ENCODE results near the gene GPRIN1. TPM values are rescaled to one million over a fixed set of nuclear protein-coding genes. Genes with fewer than 3 reads are reported as not detected.
A peak's percentile ranks its signal among the peaks of the same experiment; 100 is the strongest.

GPRIN1 gene
- total RNA-seq, 1 experiment from 2014 or later, result 8.5 TPM

DNA sequence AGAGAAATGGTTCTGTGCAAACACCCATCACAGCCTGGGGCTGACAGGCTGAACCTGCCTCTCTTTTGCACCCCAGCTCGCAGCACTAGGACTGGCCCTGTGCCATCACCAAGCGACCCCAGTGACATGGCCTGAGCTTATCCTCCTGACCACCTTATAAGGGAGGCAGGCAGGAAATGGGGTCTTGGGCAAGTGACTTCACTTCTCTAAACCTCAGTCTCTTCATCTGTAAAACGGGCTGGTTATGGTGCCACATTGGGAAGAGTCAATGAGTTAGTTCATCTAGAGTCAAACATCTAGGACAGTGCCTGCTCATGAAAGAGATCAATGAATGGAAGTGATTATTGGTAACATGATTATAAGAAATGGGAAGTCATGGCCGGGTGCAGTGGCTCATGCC lies 14.2 kb upstream of the GPRIN1 start:
- Mint-ChIP-seq H3K27ac (no peak overlapping the region), H3K4me3 (no peak overlapping the region), H3K27me3 (ENCODE audit: low read depth) (peaks cover 43% of the 10 kb centered on the region), H3K9me3 (no peaks in the 10 kb centered on the region), H3K36me3 (no peaks in the 10 kb centered on the region), H3K4me1 (peaks cover 24% of the 10 kb centered on the region)
- DNase-seq (ENCODE audit: low spot score) (no peak), ATAC-seq (no peak)
- ChIA-PET CTCF (no interaction called here), POLR2A (no interaction called here)
- TF ChIP-seq TCF7 (CRISPR knock-in tag; IDR thresholded peaks at IDR 0.05; ENCODE audit: low read depth) (no peak), NFATC4 (CRISPR knock-in tag; IDR thresholded peaks at IDR 0.05) (no peak), ESRRA (CRISPR knock-in tag; IDR thresholded peaks at IDR 0.05; ENCODE audit: borderline replicate concordance) (no peak), ATF1 (CRISPR knock-in tag; IDR thresholded peaks at IDR 0.05) (no peak), SP1 (CRISPR knock-in tag; conservative IDR thresholded peaks at IDR 0.05) (no peak), USF1 (CRISPR knock-in tag; IDR thresholded peaks at IDR 0.05) (no peak)
- TF ChIP-seq, protein P1, sequence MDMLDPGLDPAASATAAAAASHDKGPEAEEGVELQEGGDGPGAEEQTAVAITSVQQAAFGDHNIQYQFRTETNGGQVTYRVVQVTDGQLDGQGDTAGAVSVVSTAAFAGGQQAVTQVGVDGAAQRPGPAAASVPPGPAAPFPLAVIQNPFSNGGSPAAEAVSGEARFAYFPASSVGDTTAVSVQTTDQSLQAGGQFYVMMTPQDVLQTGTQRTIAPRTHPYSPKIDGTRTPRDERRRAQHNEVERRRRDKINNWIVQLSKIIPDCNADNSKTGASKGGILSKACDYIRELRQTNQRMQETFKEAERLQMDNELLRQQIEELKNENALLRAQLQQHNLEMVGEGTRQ (CRISPR knock-in tag; IDR thresholded peaks at IDR 0.05), result no peak
- TF ChIP-seq, protein P2, sequence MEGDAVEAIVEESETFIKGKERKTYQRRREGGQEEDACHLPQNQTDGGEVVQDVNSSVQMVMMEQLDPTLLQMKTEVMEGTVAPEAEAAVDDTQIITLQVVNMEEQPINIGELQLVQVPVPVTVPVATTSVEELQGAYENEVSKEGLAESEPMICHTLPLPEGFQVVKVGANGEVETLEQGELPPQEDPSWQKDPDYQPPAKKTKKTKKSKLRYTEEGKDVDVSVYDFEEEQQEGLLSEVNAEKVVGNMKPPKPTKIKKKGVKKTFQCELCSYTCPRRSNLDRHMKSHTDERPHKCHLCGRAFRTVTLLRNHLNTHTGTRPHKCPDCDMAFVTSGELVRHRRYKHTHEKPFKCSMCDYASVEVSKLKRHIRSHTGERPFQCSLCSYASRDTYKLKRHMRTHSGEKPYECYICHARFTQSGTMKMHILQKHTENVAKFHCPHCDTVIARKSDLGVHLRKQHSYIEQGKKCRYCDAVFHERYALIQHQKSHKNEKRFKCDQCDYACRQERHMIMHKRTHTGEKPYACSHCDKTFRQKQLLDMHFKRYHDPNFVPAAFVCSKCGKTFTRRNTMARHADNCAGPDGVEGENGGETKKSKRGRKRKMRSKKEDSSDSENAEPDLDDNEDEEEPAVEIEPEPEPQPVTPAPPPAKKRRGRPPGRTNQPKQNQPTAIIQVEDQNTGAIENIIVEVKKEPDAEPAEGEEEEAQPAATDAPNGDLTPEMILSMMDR (IDR thresholded peaks at IDR 0.05), result no peak

DNA sequence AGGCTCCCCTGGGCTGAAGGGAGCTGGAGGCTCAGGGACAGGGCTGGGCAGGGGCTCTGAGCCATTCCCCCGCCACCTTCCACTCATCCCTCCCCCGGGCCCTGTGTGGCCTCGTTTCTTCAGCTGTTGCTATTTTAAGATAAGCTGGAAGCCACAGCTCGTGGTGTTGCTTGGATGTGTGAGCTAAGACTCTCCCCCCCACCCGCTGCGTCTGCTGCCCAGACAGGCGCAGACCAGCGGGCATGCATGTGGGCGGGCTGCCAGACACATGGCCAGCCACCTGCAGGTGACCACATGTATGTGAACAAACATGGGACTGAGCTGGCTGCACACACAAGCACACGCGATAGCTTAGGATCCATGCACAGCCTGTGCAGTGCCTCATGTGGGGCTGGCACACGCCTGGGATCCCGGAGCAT lies 11.7 kb upstream of the GPRIN1 start:
- ChIA-PET CTCF (interaction anchor here (1.0 to 1.7 kb wide), 5 partner anchors 9 to 39 kb away, joined by 4 to 10 read pairs (median 5); partner anchors contain the start of genes EIF4E1B, SNCB and TSPAN17), POLR2A (no interaction called here)
- DNase-seq (ENCODE audit: low spot score) (no peak), ATAC-seq (no peak)
- Mint-ChIP-seq H3K27ac (no peak overlapping the region), H3K36me3 (no peaks in the 10 kb centered on the region), H3K4me3 (no peak overlapping the region), H3K4me1 (peaks cover 8% of the 10 kb centered on the region), H3K9me3 (no peaks in the 10 kb centered on the region), H3K27me3 (ENCODE audit: low read depth) (peaks cover 50% of the 10 kb centered on the region)
- TF ChIP-seq, protein P3, sequence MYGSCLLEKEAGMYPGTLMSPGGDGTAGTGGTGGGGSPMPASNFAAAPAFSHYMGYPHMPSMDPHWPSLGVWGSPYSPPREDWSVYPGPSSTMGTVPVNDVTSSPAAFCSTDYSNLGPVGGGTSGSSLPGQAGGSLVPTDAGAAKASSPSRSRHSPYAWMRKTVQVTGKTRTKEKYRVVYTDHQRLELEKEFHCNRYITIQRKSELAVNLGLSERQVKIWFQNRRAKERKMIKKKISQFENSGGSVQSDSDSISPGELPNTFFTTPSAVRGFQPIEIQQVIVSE (CRISPR knock-in tag; IDR thresholded peaks at IDR 0.05; ENCODE audit: borderline replicate concordance), result no peak
- TF ChIP-seq JAZF1 (CRISPR knock-in tag; IDR thresholded peaks at IDR 0.05), result no peak
- TF ChIP-seq NFATC4 (CRISPR knock-in tag; IDR thresholded peaks at IDR 0.05), result no peak
- TF ChIP-seq MYBL2 (CRISPR knock-in tag; IDR thresholded peaks at IDR 0.05), result no peak
- TF ChIP-seq, protein P4, sequence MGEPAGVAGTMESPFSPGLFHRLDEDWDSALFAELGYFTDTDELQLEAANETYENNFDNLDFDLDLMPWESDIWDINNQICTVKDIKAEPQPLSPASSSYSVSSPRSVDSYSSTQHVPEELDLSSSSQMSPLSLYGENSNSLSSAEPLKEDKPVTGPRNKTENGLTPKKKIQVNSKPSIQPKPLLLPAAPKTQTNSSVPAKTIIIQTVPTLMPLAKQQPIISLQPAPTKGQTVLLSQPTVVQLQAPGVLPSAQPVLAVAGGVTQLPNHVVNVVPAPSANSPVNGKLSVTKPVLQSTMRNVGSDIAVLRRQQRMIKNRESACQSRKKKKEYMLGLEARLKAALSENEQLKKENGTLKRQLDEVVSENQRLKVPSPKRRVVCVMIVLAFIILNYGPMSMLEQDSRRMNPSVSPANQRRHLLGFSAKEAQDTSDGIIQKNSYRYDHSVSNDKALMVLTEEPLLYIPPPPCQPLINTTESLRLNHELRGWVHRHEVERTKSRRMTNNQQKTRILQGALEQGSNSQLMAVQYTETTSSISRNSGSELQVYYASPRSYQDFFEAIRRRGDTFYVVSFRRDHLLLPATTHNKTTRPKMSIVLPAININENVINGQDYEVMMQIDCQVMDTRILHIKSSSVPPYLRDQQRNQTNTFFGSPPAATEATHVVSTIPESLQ (CRISPR knock-in tag; IDR thresholded peaks at IDR 0.05), result no peak
- no peak for TF ChIP-seq TEAD4 (CRISPR knock-in tag; IDR thresholded peaks at IDR 0.05)

- ChIA-PET CTCF (interaction anchor here (1.3 kb wide), 1 partner anchor 10 kb away, joined by 4 read pairs; the partner anchor contains the start of genes EIF4E1B and SNCB), POLR2A (interaction anchor here (0.6 to 1.0 kb wide), 2 partner anchors 12 to 156 kb away, joined by 3 to 5 read pairs; no protein-coding TSS in a partner anchor)
- H3K4me1 Mint-ChIP-seq, result peaks cover 6% of the 10 kb centered on the region
- H3K27ac Mint-ChIP-seq, result no peak overlapping the region
- H3K36me3 Mint-ChIP-seq, result no peaks in the 10 kb centered on the region
- peak; percentile 39 for DNase-seq (ENCODE audit: low spot score)
- peak; percentile 11 for ATAC-seq
- peak overlapping the region; percentile 76 for H3K4me3 Mint-ChIP-seq
- H3K9me3 Mint-ChIP-seq, result no peaks in the 10 kb centered on the region
- peaks cover 62% of the 10 kb centered on the region for H3K27me3 Mint-ChIP-seq (ENCODE audit: low read depth)
- TF ChIP-seq, protein P5, sequence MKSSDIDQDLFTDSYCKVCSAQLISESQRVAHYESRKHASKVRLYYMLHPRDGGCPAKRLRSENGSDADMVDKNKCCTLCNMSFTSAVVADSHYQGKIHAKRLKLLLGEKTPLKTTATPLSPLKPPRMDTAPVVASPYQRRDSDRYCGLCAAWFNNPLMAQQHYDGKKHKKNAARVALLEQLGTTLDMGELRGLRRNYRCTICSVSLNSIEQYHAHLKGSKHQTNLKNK (CRISPR knock-in tag; IDR thresholded peaks at IDR 0.05), result no peak
- TF ChIP-seq ZNF423 (CRISPR knock-in tag; IDR thresholded peaks at IDR 0.05) (no peak), IRF2 (CRISPR knock-in tag; IDR thresholded peaks at IDR 0.05; ENCODE audit: borderline replicate concordance, low read depth) (no peak), MYBL2 (CRISPR knock-in tag; IDR thresholded peaks at IDR 0.05) (no peak), ZNF138 (CRISPR knock-in tag; conservative IDR thresholded peaks at IDR 0.05) (no peak), ATF3 (CRISPR knock-in tag; conservative IDR thresholded peaks at IDR 0.05) (no peak), EMX1 (CRISPR knock-in tag; IDR thresholded peaks at IDR 0.05) (no peak), SMAD4 (CRISPR knock-in tag; IDR thresholded peaks at IDR 0.05) (no peak), GABPB1 (CRISPR knock-in tag; IDR thresholded peaks at IDR 0.05) (no peak)
These were observed 10.5 kb upstream of the GPRIN1 start for GRCh38 chr5:176620333-176620981.

Measured in WTC11 (cell line).